HG03565 (cell line): ENCODE results near the gene B2M.
"Not testable (repeated sequence)": the region's sequence is repeated elsewhere in the genome, so short reads cannot be mapped to it uniquely, and the experiment has no call there.

Source experiments
- ATAC-seq: cut with Tn5 transposase; IDR thresholded peaks from one replicate; pipeline ENCODE4 v1.9.1; 2021; ENCODE audit warnings: mild to moderate bottlenecking, moderate library complexity; ENCODE audit not compliant: unreplicated experiment

The B2M gene

GRCh38 chr15:44697014-44697413 lies 14.3 kb upstream of the B2M start:
- no peak for ATAC-seq

GRCh38 chr15:44698641-44699040 lies 12.7 kb upstream of the B2M start:
- ATAC-seq = no peak

GRCh38 chr15:44700676-44701075 lies 10.6 kb upstream of the B2M start:
- not testable (repeated sequence) for ATAC-seq

- ATAC-seq = no peak
Observed at GRCh38 chr15:44705986-44706385, 5.3 kb upstream of the B2M start.

GRCh38 chr15:44706401-44706800 lies 4.9 kb upstream of the B2M start:
- ATAC-seq = no peak

- ATAC-seq = no peak
Observed at GRCh38 chr15:44706946-44707636, 4.2 kb upstream of the B2M start.

- no peak for ATAC-seq
Observed at GRCh38 chr15:44710236-44711095, 851 bp upstream of the B2M start.

- no peak for ATAC-seq
Observed at GRCh38 chr15:44711743-44712345, 527 bp downstream of the B2M start.

GRCh38 chr15:44712346-44713005 lies 1.2 kb downstream of the B2M start:
- no peak for ATAC-seq

- no peak for ATAC-seq
Observed at GRCh38 chr15:44713006-44713966, 2.0 kb downstream of the B2M start.

- ATAC-seq = no peak
Observed at GRCh38 chr15:44715142-44715796, 4.0 kb downstream of the B2M start.

GRCh38 chr15:44715797-44716334 lies 4.5 kb downstream of the B2M start:
- ATAC-seq = no peak

GRCh38 chr15:44716983-44717602 lies 5.8 kb downstream of the B2M start:
- no peak for ATAC-seq

GRCh38 chr15:44718180-44718926 lies 7.0 kb downstream of the B2M start:
- no peak for ATAC-seq

- ATAC-seq = no peak
Observed at GRCh38 chr15:44718927-44719292, 7.6 kb downstream of the B2M start.

- peak; percentile 35 for ATAC-seq
Observed at GRCh38 chr15:44719293-44719999, 8.1 kb downstream of the B2M start.

- not testable (repeated sequence) for ATAC-seq
Observed at GRCh38 chr15:44720000-44720435, 8.7 kb downstream of the B2M start.
